Body of pancreas (tissue), 4 donors: ENCODE results near the gene SLC44A1. TPM values are rescaled to one million over a fixed set of nuclear protein-coding genes. Genes with fewer than 3 reads are reported as not detected.

Experiments
- ATAC-seq: fragments of 150-250 bp; one replicate; pipeline ENCODE4 v1.9.1; 2016
- DNase-seq, 4 donors: peaks; one replicate each; pipeline ENCODE4 v3.0.0-alpha.2; 2019
- H3K27ac ChIP-seq, 4 donors: fragments of 200-600 bp; sonication (generic); 1 replicate in 3 of 4; 2 replicates in 1 of 4; pipeline versions ENCODE4 v1.5.1 to v1.6.1; 2016 to 2019; ENCODE audit warnings: mild to moderate bottlenecking in 1 of 4, mixed read lengths in 1 of 4, moderate library complexity in 1 of 4
- H3K27me3 ChIP-seq, 2 donors: fragments of 200-600 bp; sonication (generic); one replicate each; pipeline ENCODE4 v1.6.0; 2016; ENCODE audit warnings: mild to moderate bottlenecking in 1 of 2
- H3K36me3 ChIP-seq, 2 donors: fragments of 200-600 bp; sonication (generic); replicated peaks in 1 of 2; 2 replicates each; pipeline ENCODE4 v1.5.1; 2016; ENCODE audit warnings: low read depth in 2 of 2; ENCODE audit not compliant: insufficient read depth in 1 of 2
- H3K4me1 ChIP-seq: fragments of 200-600 bp; sonication (generic); one replicate; pipeline ENCODE4 v1.6.0; 2016
- H3K4me3 ChIP-seq, 2 donors: fragments of 200-600 bp; sonication (generic); 1 replicate in 1 of 2; 2 replicates in 1 of 2; pipeline ENCODE4 v1.5.1; 2016 to 2019
- H3K9me3 ChIP-seq, 3 donors: fragments of 200-600 bp; sonication (generic); 1 replicate in 2 of 3; 2 replicates in 1 of 3; pipeline ENCODE4 v1.5.1; 2016
- POLR2A ChIP-seq, 3 donors: fragments of 450-650 bp; IDR thresholded peaks; one replicate each; pipeline ENCODE4 v1.6.1; 2016; ENCODE audit warnings: antibody characterized with exemption in 3 of 3, mild to moderate bottlenecking in 2 of 3
- WGBS, 2 donors: methylation state at CpG; one replicate each; pipeline ENCODE4 v1.1.5; 2017; 5-methylcytosine and 5-hydroxymethylcytosine counted together
- intact Hi-C: fragments of 100-400 bp; cut with DNase I; formaldehyde crosslinking; loops from one replicate; pipeline ENCODE4 v1.15.1; 2023
- total RNA-seq, 2 donors: library from RNA; depleted of rRNA; stranded (reverse); fragments of >200 nt; gene quantifications; one replicate each; pipeline ENCODE4 v1.1.0, GENCODE V29; 2016
- TF ChIP-seq, protein P1 (sequence below), 7 experiments: fragments of 450-650 bp in 4 of 7; fragments of 200-600 bp in 3 of 7; sonication (generic) in 3 of 7; IDR thresholded peaks; one replicate each; pipeline ENCODE4 v1.5.1; 2016 to 2019; ENCODE audit warnings: antibody characterized with exemption in 7 of 7

Gene SLC44A1
- total RNA-seq, 2 donors from 2014 or later, result 15.5 to 39.4 TPM

DNA sequence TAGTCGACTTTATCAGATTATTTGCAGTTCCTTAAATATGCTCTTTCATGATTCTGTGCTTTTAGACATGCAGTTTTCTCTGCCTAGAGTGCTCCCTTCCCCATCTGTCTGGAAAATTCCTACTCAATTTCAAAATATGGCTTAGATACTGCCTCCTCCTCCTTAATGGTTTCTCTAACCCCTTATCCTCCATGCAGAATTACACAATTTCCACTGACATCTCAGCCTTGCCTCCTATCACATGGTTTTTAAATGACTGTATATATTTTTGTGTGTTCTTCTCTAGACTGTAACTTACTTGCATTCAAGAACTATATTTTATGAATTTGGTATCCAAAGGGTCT, 85.2 kb downstream of the SLC44A1 start:
- ATAC-seq (no peak), DNase-seq (no peak)
- Histone ChIP-seq H3K4me3 (no peak overlapping the region), H3K36me3 (no peaks in the 10 kb centered on the region), H3K27me3 (no peaks in the 10 kb centered on the region), H3K9me3 (no peaks in the 10 kb centered on the region), H3K27ac (no peak overlapping the region), H3K4me1 (peaks cover 7% of the 10 kb centered on the region)
- TF ChIP-seq, protein P1, sequence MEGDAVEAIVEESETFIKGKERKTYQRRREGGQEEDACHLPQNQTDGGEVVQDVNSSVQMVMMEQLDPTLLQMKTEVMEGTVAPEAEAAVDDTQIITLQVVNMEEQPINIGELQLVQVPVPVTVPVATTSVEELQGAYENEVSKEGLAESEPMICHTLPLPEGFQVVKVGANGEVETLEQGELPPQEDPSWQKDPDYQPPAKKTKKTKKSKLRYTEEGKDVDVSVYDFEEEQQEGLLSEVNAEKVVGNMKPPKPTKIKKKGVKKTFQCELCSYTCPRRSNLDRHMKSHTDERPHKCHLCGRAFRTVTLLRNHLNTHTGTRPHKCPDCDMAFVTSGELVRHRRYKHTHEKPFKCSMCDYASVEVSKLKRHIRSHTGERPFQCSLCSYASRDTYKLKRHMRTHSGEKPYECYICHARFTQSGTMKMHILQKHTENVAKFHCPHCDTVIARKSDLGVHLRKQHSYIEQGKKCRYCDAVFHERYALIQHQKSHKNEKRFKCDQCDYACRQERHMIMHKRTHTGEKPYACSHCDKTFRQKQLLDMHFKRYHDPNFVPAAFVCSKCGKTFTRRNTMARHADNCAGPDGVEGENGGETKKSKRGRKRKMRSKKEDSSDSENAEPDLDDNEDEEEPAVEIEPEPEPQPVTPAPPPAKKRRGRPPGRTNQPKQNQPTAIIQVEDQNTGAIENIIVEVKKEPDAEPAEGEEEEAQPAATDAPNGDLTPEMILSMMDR (IDR thresholded peaks at IDR 0.05), result no peak
- no peak for TF ChIP-seq POLR2A (IDR thresholded peaks at IDR 0.05)
- intact Hi-C loops, result no loop called here
- 72 to 88% methylated on average over 1 of the region's 1 CpG for WGBS, 2 donors

DNA sequence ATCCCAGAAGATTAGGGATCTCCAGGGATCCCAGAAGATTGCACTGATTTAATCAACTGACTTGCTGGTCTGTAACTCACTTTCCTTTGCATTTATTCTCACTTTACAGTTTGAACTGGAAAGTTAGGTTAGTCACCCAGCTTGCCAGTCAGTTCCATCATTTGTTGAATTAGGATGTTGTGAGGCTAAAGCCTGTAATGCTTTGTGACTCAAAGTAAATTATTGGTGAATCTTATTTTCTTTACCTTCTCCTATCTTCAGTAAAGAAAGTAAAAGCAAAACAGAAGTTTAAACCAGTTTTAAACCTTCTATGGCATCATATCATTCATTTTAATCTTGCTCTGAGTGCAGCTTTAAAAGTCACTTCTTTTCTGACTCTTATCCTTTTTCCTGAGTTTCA, 85.8 kb downstream of the SLC44A1 start:
- intact Hi-C loops, result no loop called here
- H3K27me3 ChIP-seq, result no peaks in the 10 kb centered on the region
- TF ChIP-seq, protein P1 (IDR thresholded peaks at IDR 0.05), result no peak
- TF ChIP-seq POLR2A (IDR thresholded peaks at IDR 0.05), result no peak
- H3K27ac ChIP-seq, result no peak overlapping the region
- DNase-seq (no peak), ATAC-seq (no peak)
- H3K4me1 ChIP-seq, result peaks cover 7% of the 10 kb centered on the region
- H3K4me3 ChIP-seq, result no peak overlapping the region
- no peaks in the 10 kb centered on the region for H3K36me3 ChIP-seq
- H3K9me3 ChIP-seq, result no peaks in the 10 kb centered on the region

DNA sequence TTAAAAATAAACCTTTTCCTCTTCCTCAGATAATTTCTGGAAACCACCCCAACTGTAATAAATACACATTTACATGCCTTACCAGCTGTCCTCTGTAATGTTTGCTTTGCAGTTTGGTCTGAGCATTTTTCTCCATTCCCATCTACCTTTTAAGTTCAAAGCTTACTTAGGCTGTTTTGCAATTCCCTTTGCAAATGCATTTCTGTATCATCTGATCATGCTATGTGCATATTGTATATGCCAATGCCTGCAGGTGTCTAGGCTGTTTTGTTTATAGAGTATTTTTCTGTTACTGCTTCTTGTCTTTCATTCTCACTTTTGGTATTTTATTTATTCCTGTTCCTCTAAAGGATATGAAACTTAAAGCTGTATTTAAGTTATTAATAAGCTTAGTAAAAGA, 86.3 kb downstream of the SLC44A1 start:
- Histone ChIP-seq H3K36me3 (no peaks in the 10 kb centered on the region), H3K4me3 (no peak overlapping the region), H3K27me3 (no peaks in the 10 kb centered on the region), H3K27ac (no peak overlapping the region), H3K9me3 (no peaks in the 10 kb centered on the region), H3K4me1 (peaks cover 7% of the 10 kb centered on the region)
- TF ChIP-seq POLR2A (IDR thresholded peaks at IDR 0.05), result no peak
- TF ChIP-seq, protein P1 (IDR thresholded peaks at IDR 0.05), result no peak
- ATAC-seq (no peak), DNase-seq (no peak)
- intact Hi-C loops, result no loop called here

DNA sequence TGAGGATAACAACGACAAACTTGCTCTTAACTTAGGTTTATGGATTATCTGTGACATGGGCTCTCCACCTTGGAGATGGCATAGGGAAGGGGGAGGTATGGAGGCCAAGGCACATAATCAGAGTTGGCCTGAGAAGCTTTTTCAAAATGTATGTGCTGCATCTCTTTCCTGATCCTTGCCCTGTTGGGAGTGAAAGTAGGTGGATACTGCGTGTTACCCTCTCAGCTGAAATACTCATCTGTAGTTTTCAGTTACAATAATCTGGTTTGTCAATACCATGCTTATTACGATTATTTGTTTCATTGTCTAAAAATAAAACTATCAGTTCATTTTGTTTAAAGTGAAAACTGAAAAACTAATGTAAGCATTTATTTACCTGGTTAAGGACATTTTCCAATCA, 86.7 kb downstream of the SLC44A1 start:
- H3K36me3 ChIP-seq, result no peaks in the 10 kb centered on the region
- DNase-seq (no peak), ATAC-seq (no peak)
- no peaks in the 10 kb centered on the region for H3K27me3 ChIP-seq
- no peaks in the 10 kb centered on the region for H3K9me3 ChIP-seq
- H3K4me3 ChIP-seq, result no peak overlapping the region
- 76 to 78% methylated on average over 3 of the region's 3 CpGs for WGBS, 2 donors
- H3K4me1 ChIP-seq, result peaks cover 7% of the 10 kb centered on the region
- intact Hi-C loops, result no loop called here
- TF ChIP-seq POLR2A (IDR thresholded peaks at IDR 0.05), result no peak
- TF ChIP-seq, protein P1 (IDR thresholded peaks at IDR 0.05), result no peak
- H3K27ac ChIP-seq, result no peak overlapping the region

DNA sequence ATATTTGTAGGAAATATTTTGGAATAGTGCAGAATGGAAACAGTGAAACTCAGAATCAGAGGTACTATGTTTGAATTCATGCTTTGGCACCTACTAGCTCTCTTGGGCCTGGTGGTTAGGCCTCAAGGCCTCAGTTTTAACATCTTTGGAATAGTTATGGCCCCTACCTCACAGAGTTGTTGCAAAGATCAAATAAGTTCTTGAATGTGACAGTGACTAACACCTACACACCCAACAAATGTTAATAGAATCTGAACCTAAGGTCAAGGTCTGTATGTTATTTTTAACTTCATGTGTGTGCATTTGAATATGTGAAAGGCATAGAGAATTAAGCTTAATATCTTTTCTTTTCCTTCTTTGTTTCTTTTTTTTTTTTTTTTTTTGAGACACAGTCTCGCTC, 87.3 kb downstream of the SLC44A1 start:
- whole genome bisulfite sequencing, 2 donors, result 100% methylated on average over 1 of the region's 1 CpG
- TF ChIP-seq, protein P1 (IDR thresholded peaks at IDR 0.05), result no peak
- no peak for TF ChIP-seq POLR2A (IDR thresholded peaks at IDR 0.05)
- no peaks in the 10 kb centered on the region for H3K9me3 ChIP-seq
- intact Hi-C loops, result no loop called here
- H3K27ac ChIP-seq, result no peak overlapping the region
- H3K27me3 ChIP-seq, result no peaks in the 10 kb centered on the region
- H3K4me3 ChIP-seq, result no peak overlapping the region
- ATAC-seq, result no peak
- H3K36me3 ChIP-seq, result no peaks in the 10 kb centered on the region
- H3K4me1 ChIP-seq, result peaks cover 7% of the 10 kb centered on the region
- DNase-seq, result no peak
